ENCODE measurements around the gene TFAP2A. TPM values are rescaled to one million over a fixed set of nuclear protein-coding genes. Genes with fewer than 3 reads are reported as not detected.

Gene TFAP2A
- total RNA-seq, 2 donors from 2014 or later = 0.14 TPM; not detected in 1

GRCh38 chr6:10350720-10351119, 64.2 kb downstream of the TFAP2A start:
- DNase-seq (ENCODE audit: low spot score in 2 of 2) (no peak), ATAC-seq (no peak)
- Mint-ChIP-seq H3K36me3 (no peaks in the 10 kb centered on the region), H3K27ac (no peak overlapping the region), H3K9me3 (no peaks in the 10 kb centered on the region)

- Mint-ChIP-seq H3K36me3 (no peaks in the 10 kb centered on the region), H3K9me3 (no peaks in the 10 kb centered on the region), H3K27ac (no peak overlapping the region)
- ATAC-seq (no peak), DNase-seq (ENCODE audit: low spot score in 2 of 2) (no peak)
These were observed 67.1 kb downstream of the TFAP2A start for GRCh38 chr6:10347561-10348327.

Other genes starting within 250 kb of the TFAP2A start
- gene GCNT2, start 106.3 kb upstream of the TFAP2A start, total RNA-seq = 1 to 10 TPM in 1 of 2 donors, under 1 TPM in 1; 0.82 to 5.0 TPM